Central memory CD8-positive, alpha-beta T cell (primary cell): ENCODE measurements around the gene HBB.

Experiments
- ATAC-seq: fragments of 150-1000 bp; cut with Tn5 transposase; replicated peaks from 2 replicates; pipeline ENCODE4 v1.10.0; 2022; ENCODE audit warnings: mild to moderate bottlenecking, moderate FRiP score, moderate number of reproducible peaks; ENCODE audit not compliant: poor library complexity, severe bottlenecking; ENCODE audit errors: extremely low read depth
- DNase-seq, 2 donors: peaks; one replicate each; pipeline ENCODE4 v3.0.0; 2021; ENCODE audit warnings: low spot score in 2 of 2
- H3K27ac Mint-ChIP-seq: one replicate; pipeline ENCODE4 v1.8.0; 2022; ENCODE audit warnings: low read depth, mild to moderate bottlenecking, moderate library complexity, mixed read lengths
- H3K27me3 Mint-ChIP-seq: one replicate; pipeline ENCODE4 v1.8.0; 2022; ENCODE audit warnings: mixed read lengths
- H3K36me3 Mint-ChIP-seq: one replicate; pipeline ENCODE4 v1.8.0; 2022; ENCODE audit warnings: mild to moderate bottlenecking, moderate library complexity, mixed read lengths; ENCODE audit not compliant: insufficient read depth
- H3K4me1 Mint-ChIP-seq: one replicate; pipeline ENCODE4 v1.8.0; 2022; ENCODE audit warnings: mixed read lengths
- H3K4me3 Mint-ChIP-seq: one replicate; pipeline ENCODE4 v1.8.0; 2022; ENCODE audit warnings: mild to moderate bottlenecking, moderate library complexity, mixed read lengths
- H3K9me3 Mint-ChIP-seq: one replicate; pipeline ENCODE4 v1.8.0; 2022; ENCODE audit warnings: mixed read lengths

Gene HBB

GRCh38 chr11:5231111-5231510 lies 4.2 kb upstream of the HBB start:
- Mint-ChIP-seq H3K4me3 (no peak overlapping the region), H3K27ac (no peak overlapping the region), H3K27me3 (no peaks in the 10 kb centered on the region), H3K36me3 (no peaks in the 10 kb centered on the region), H3K9me3 (no peaks in the 10 kb centered on the region), H3K4me1 (no peaks in the 10 kb centered on the region)
- no peak for ATAC-seq
- DNase-seq: no peak

GRCh38 chr11:5230266-5230665 lies 3.4 kb upstream of the HBB start:
- DNase-seq: no peak
- ATAC-seq: no peak
- Mint-ChIP-seq H3K27me3 (no peaks in the 10 kb centered on the region), H3K27ac (no peak overlapping the region), H3K4me3 (no peak overlapping the region), H3K36me3 (no peaks in the 10 kb centered on the region), H3K9me3 (no peaks in the 10 kb centered on the region), H3K4me1 (no peaks in the 10 kb centered on the region)

DNA sequence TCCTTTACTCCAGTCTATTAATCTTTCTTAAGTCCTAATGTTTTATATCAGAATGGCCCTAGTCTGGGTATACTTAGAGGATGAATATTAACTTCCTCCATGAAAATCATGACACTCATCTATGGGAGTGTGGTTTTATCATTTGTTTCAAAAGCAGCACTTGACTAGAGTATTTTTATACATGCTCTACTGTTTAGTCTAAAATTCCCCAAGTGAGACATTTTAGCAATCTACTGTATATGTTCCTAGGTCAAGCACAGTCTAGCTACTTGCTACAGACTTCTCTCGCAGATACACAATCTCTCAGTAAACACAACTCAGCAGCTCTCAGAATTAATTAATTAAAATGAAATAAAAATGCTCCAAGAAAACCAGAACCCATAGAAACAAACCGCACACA lies 2.9 kb upstream of the HBB start:
- Mint-ChIP-seq H3K4me3 (no peak overlapping the region), H3K9me3 (no peaks in the 10 kb centered on the region), H3K27me3 (no peaks in the 10 kb centered on the region), H3K36me3 (no peaks in the 10 kb centered on the region), H3K27ac (no peak overlapping the region), H3K4me1 (no peaks in the 10 kb centered on the region)
- DNase-seq (no peak), ATAC-seq (no peak)

DNA sequence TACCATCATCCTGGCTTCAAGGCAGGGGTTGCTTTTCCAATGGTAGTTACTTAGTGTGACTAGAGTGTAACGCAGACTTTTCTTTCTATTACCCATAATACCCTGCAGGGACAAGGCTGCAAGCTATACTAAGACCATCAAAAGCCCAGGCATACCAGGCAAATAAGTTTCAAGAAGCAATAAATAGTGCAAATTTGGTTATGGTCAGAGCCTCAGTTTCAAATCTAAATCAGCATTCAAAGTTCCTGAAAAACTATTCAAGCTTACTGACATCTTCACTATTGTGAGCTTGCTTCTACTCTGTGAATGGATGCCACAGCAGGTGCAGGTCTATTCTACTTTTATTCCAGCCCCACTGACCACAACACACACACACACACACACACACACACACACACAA lies 2.5 kb upstream of the HBB start:
- Mint-ChIP-seq H3K4me1 (no peaks in the 10 kb centered on the region), H3K27me3 (no peaks in the 10 kb centered on the region), H3K4me3 (no peak overlapping the region), H3K27ac (no peak overlapping the region), H3K9me3 (no peaks in the 10 kb centered on the region), H3K36me3 (no peaks in the 10 kb centered on the region)
- no peak for ATAC-seq
- no peak for DNase-seq

DNA sequence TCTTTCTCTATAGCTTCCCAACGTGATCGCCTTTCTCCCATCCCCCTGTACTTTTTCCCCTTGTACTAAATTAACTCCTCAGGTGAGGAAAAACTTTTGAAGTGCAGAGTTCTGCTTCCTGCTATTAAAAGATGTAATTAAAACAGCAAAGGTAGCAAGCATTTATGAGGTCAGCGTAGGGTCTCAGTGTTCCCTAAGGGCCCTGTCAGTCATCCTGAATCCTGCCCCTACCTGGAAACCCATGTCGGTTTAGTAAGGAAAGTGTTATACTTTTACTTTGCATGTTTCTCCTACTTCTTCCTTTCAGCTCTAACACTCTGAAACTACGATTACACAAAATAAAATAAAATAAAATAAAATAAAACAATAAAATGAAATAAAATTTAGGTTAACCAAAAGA lies 1.3 kb upstream of the HBB start:
- no peaks in the 10 kb centered on the region for H3K4me1 Mint-ChIP-seq
- H3K27me3 Mint-ChIP-seq: no peaks in the 10 kb centered on the region
- H3K9me3 Mint-ChIP-seq: no peaks in the 10 kb centered on the region
- H3K27ac Mint-ChIP-seq: no peak overlapping the region
- no peak for ATAC-seq
- H3K4me3 Mint-ChIP-seq: no peak overlapping the region
- H3K36me3 Mint-ChIP-seq: no peaks in the 10 kb centered on the region
- no peak for DNase-seq

- Mint-ChIP-seq H3K27me3 (no peaks in the 10 kb centered on the region), H3K36me3 (no peaks in the 10 kb centered on the region), H3K4me1 (no peaks in the 10 kb centered on the region), H3K4me3 (no peak overlapping the region), H3K27ac (no peak overlapping the region), H3K9me3 (no peaks in the 10 kb centered on the region)
- ATAC-seq (no peak), DNase-seq (no peak)
These were observed 810 bp upstream of the HBB start for GRCh38 chr11:5227681-5228080.

GRCh38 chr11:5225480-5225871 lies 1.4 kb downstream of the HBB start:
- ATAC-seq (no peak), DNase-seq (no peak)
- Mint-ChIP-seq H3K4me3 (no peak overlapping the region), H3K4me1 (no peaks in the 10 kb centered on the region), H3K27ac (no peak overlapping the region), H3K9me3 (peaks cover 4% of the 10 kb centered on the region), H3K27me3 (no peaks in the 10 kb centered on the region), H3K36me3 (no peaks in the 10 kb centered on the region)

GRCh38 chr11:5224538-5225479 lies 2.1 kb downstream of the HBB start:
- Mint-ChIP-seq H3K4me1 (no peaks in the 10 kb centered on the region), H3K36me3 (no peaks in the 10 kb centered on the region), H3K4me3 (no peak overlapping the region), H3K27ac (no peak overlapping the region), H3K27me3 (no peaks in the 10 kb centered on the region), H3K9me3 (peaks cover 6% of the 10 kb centered on the region)
- ATAC-seq (no peak), DNase-seq (no peak)

DNA sequence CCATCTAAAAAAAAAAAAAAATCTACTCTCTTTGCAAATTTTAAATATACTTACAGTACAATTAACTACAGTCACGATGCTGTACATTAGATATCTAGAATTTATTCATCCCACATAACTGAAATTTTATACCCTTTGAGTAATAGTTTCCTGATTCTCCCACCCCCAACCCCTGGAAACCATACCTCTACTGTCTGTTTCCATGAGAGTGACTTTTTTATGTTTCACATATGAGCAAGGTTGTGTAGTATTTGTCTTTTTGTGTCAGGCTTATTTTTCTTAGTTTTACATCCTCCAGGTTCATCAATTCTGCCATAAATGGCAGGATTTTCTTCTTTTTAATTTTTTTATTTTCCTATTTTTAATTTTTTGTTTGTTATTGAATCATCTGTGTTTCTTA lies 3.2 kb downstream of the HBB start:
- ATAC-seq (no peak), DNase-seq (no peak)
- Mint-ChIP-seq H3K27me3 (no peaks in the 10 kb centered on the region), H3K9me3 (peaks cover 11% of the 10 kb centered on the region), H3K27ac (no peak overlapping the region), H3K4me3 (no peak overlapping the region), H3K36me3 (no peaks in the 10 kb centered on the region), H3K4me1 (no peaks in the 10 kb centered on the region)

DNA sequence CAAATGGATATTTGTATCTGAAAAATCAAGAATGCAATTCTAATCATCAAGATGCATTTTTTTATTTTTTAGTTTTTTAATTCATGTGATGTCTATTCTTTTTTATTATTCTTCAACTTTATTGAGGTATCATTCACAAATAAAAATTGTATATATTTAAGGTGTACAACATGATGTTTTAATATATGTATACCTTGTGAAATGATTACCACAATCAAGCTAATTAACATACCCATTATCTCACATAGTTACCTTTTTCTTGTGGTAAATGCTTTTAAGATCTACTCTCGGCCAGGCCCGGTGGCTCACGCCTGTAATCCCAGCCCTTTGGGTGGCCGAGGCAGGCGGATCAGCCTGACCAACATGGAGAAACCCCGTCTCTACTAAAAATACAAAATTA lies 3.7 kb downstream of the HBB start:
- no peak for ATAC-seq
- no peak overlapping the region for H3K4me3 Mint-ChIP-seq
- H3K36me3 Mint-ChIP-seq: no peaks in the 10 kb centered on the region

GRCh38 chr11:5210376-5210885 lies 16.4 kb downstream of the HBB start:
- no peak for ATAC-seq
- no peaks in the 10 kb centered on the region for H3K27me3 Mint-ChIP-seq
- no peaks in the 10 kb centered on the region for H3K9me3 Mint-ChIP-seq
- no peak overlapping the region for H3K4me3 Mint-ChIP-seq
- no peaks in the 10 kb centered on the region for H3K4me1 Mint-ChIP-seq
- no peak for DNase-seq
- no peak overlapping the region for H3K27ac Mint-ChIP-seq
- H3K36me3 Mint-ChIP-seq: no peaks in the 10 kb centered on the region

More for the DNA sequence above, 3.7 kb downstream of the HBB start:
- Mint-ChIP-seq H3K27me3 (no peaks in the 10 kb centered on the region), H3K27ac (no peak overlapping the region), H3K4me1 (no peaks in the 10 kb centered on the region), H3K9me3 (peaks cover 12% of the 10 kb centered on the region)
- no peak for DNase-seq

- Mint-ChIP-seq H3K27ac (no peak overlapping the region), H3K27me3 (no peaks in the 10 kb centered on the region), H3K36me3 (no peaks in the 10 kb centered on the region), H3K4me1 (no peaks in the 10 kb centered on the region), H3K4me3 (no peak overlapping the region), H3K9me3 (no peaks in the 10 kb centered on the region)
- ATAC-seq (no peak), DNase-seq (no peak)
These were observed 22.1 kb downstream of the HBB start for GRCh38 chr11:5204787-5205186.

DNA sequence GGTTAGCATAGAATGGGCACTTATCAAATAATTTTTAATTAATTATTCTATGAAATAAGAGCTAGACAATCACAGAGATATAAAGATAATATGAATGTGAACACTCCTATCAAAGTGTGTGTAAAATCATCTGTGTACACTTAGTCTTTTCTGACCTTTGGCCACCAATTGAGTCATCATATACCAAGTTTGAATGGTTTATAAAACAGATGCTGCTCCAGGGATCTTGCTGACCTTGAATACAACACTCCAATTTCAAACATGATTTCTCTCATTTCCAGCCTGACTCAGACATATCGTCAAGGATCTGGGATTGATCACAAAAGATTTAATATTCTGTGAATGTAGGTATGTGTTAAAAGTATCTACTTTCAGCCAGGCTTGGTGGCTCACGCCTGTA lies 23.5 kb downstream of the HBB start:
- no peaks in the 10 kb centered on the region for H3K4me1 Mint-ChIP-seq
- no peak for ATAC-seq

More for the DNA sequence above, 23.5 kb downstream of the HBB start:
- DNase-seq: no peak
- H3K4me3 Mint-ChIP-seq: no peak overlapping the region
- no peak overlapping the region for H3K27ac Mint-ChIP-seq
- H3K36me3 Mint-ChIP-seq: no peaks in the 10 kb centered on the region
- no peaks in the 10 kb centered on the region for H3K27me3 Mint-ChIP-seq
- no peaks in the 10 kb centered on the region for H3K9me3 Mint-ChIP-seq
